ENCODE measurements around the gene PFDN5.
"Not testable (repeated sequence)": the region's sequence is repeated elsewhere in the genome, so short reads cannot be mapped to it uniquely, and the experiment has no call there.

PFDN5 gene

DNA sequence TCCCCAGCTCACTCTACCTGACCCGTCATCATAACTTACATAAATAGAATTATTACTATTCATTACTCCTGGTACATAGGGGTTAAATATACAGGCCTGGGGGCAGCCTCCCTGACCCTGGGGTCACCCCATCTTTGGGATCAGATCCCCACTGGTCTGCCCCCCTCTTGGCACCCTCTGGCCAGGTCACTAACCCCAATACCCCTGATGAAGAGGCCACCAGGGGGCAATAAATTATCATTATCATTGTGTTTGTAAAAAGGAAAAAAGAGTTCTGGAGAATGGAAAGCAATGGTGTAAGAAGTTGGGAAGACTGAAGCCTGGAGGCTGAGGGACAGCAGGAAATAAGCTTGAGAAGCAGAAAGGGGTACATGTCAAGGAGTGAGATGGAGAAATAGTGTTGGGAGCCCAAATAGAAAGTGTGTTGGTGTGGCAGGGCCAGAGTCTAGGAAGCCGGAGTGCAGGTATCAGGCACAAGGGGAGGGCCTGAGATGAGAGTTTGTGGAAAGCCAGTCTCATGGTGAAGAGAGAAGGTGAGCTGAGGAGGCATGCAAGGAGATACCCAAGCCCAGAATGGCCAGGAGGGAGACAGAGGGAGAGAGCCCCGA, 32.2 kb downstream of the PFDN5 start:
- DNase-seq (ENCODE audit: low read depth, low spot score) = no peak
- no peak overlapping the region for H3K4me3 ChIP-seq
- no peak overlapping the region for H3K9ac ChIP-seq (ENCODE audit: insufficient read length)
- H3K9me3 ChIP-seq (ENCODE audit: low read depth, low read length) = no peaks in the 10 kb centered on the region
- no peaks in the 10 kb centered on the region for H3K36me3 ChIP-seq (ENCODE audit: insufficient read depth, low read length)
- no peak overlapping the region for H3K27ac ChIP-seq
- no peak for TF ChIP-seq EZH2 (IDR thresholded peaks at IDR 0.05)
- TF ChIP-seq POLR2AphosphoS5 (IDR thresholded peaks at IDR 0.05; ENCODE audit: borderline replicate concordance, low read depth, low read length) = no peak
- no peak for TF ChIP-seq FOXP2 (optimal IDR thresholded peaks at IDR 0.05; ENCODE audit: control extremely low read depth, extremely low read length, insufficient read depth)

DNA sequence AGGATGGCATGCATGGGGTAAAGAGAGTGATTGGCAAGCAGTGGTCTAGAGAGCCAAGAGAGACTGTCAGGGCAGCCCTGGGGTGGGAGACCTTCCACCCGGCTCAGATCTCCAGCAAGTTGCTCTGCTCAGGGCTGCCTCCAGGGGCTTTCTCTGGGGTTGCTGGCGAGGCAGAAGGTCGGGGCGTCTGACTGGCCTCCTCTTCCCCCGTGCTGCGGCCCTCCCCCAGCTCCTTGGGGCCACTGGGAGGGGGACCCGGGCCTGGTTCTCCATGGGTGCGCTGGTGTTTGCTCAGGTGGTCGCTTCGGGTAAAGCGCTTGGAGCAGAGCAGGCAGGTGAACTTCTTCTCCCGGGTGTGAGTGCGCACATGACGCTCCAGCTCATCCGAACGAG, 32.7 kb downstream of the PFDN5 start:
- Histone ChIP-seq H3K9ac (ENCODE audit: insufficient read length) (no peak overlapping the region), H3K36me3 (ENCODE audit: insufficient read depth, low read length) (no peaks in the 10 kb centered on the region), H3K4me3 (no peak overlapping the region), H3K27ac (no peak overlapping the region), H3K9me3 (ENCODE audit: low read depth, low read length) (no peaks in the 10 kb centered on the region)
- TF ChIP-seq FOXP2 (optimal IDR thresholded peaks at IDR 0.05; ENCODE audit: control extremely low read depth, extremely low read length, insufficient read depth) (no peak), EZH2 (IDR thresholded peaks at IDR 0.05) (no peak), POLR2AphosphoS5 (IDR thresholded peaks at IDR 0.05; ENCODE audit: borderline replicate concordance, low read depth, low read length) (no peak)
- DNase-seq (ENCODE audit: low read depth, low spot score) = no peak

DNA sequence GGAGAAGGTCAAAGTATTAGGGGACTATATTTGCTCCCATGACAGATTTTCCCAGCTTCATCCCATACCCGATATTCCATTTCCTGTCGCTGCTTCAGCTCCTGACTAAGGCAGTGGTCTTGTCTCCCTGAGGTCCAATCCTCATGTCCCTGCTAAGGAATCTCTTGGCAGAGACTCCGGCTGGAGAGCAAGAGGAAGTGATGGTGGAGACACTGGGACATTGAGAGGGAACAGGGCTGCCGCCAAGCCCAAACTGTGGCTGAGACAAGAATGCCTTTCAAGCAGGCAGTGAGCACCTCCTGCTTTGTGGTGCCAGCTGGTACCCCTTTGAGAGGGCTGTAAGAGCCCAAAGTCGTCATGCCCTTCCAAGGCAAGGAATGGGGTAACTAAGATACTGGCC, 35.3 kb downstream of the PFDN5 start:
- Histone ChIP-seq H3K36me3 (ENCODE audit: insufficient read depth, low read length) (no peaks in the 10 kb centered on the region), H3K4me3 (no peak overlapping the region), H3K27ac (no peak overlapping the region), H3K9ac (ENCODE audit: insufficient read length) (no peak overlapping the region), H3K9me3 (ENCODE audit: low read depth, low read length) (no peaks in the 10 kb centered on the region)
- TF ChIP-seq EZH2 (IDR thresholded peaks at IDR 0.05) (no peak), FOXP2 (optimal IDR thresholded peaks at IDR 0.05; ENCODE audit: control extremely low read depth, extremely low read length, insufficient read depth) (no peak), POLR2AphosphoS5 (IDR thresholded peaks at IDR 0.05; ENCODE audit: borderline replicate concordance, low read depth, low read length) (no peak)
- DNase-seq (ENCODE audit: low read depth, low spot score) = no peak

DNA sequence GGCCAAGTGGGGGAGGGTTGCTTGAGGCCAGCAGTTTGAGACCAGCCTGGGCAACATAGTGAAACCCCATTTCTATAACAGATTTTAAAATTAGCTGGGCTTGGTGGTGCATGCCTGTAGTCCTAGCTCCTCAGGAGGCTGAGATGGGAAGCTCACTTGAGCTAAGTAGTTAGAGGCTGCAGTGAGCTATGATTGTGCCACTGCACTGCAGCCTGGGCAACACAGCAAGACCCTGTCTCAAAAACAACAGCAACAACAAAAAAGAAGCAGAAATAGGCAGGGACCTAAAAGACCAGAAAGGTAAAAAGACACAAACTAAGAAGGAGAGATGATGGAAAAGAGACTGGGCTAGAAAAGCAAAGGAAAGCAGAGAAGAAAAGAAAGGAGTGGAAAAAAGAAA, 37.0 kb downstream of the PFDN5 start:
- H3K9ac ChIP-seq (ENCODE audit: insufficient read length); DNase-seq (ENCODE audit: low read depth, low spot score); H3K27ac ChIP-seq; H3K36me3 ChIP-seq (ENCODE audit: insufficient read depth, low read length); H3K4me3 ChIP-seq; H3K9me3 ChIP-seq (ENCODE audit: low read depth, low read length): not testable (repeated sequence)

DNA sequence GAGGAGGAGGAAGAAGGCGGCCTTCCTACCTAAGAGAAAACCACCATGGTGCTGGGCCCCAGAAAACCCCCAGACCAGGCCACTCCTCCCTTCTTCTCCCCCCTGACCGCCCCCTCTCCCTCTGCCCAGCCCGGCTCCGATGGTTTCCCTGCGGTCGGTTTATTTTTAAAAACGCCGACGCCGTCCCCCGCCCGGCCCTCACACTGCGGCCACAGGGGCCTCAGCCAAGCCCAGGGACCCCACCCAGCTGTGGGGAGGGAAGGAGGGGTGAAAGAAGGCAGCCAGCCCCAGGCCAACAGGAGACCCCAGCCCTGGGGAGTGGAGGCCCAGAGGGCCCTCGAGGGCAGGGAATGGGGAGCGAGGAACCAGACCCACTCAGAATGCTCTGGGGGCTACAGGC, 37.4 kb downstream of the PFDN5 start:
- DNase-seq (ENCODE audit: low read depth, low spot score) = no peak
- no peak overlapping the region for H3K4me3 ChIP-seq
- no peaks in the 10 kb centered on the region for H3K9me3 ChIP-seq (ENCODE audit: low read depth, low read length)
- H3K36me3 ChIP-seq (ENCODE audit: insufficient read depth, low read length) = no peaks in the 10 kb centered on the region
- TF ChIP-seq EZH2 (IDR thresholded peaks at IDR 0.05) (no peak), FOXP2 (optimal IDR thresholded peaks at IDR 0.05; ENCODE audit: control extremely low read depth, extremely low read length, insufficient read depth) (no peak), POLR2AphosphoS5 (IDR thresholded peaks at IDR 0.05; ENCODE audit: borderline replicate concordance, low read depth, low read length) (no peak)
- H3K27ac ChIP-seq = no peak overlapping the region
- no peak overlapping the region for H3K9ac ChIP-seq (ENCODE audit: insufficient read length)

DNA sequence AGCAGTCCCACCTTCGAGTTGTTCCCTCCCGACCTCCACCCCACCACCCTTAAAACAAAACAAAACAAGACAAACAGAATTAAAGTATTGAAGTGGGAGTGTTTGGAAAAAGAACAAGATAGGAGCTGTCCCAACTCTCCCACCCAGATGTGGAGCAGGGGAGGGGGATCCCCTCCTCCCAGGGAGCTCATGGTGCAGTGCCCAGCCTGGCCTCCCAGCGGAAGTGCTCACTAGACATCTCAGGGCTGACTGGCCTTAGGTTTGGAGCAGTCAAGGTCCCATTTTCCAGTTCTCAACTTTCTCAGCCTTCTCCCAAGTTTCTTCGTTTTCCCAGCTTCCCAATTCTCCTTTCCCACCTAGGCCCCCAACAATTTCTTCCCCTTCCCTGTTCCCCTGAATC, 37.9 kb downstream of the PFDN5 start:
- no peak for DNase-seq (ENCODE audit: low read depth, low spot score)
- Histone ChIP-seq H3K9me3 (ENCODE audit: low read depth, low read length) (no peaks in the 10 kb centered on the region), H3K9ac (ENCODE audit: insufficient read length) (no peak overlapping the region), H3K36me3 (ENCODE audit: insufficient read depth, low read length) (no peaks in the 10 kb centered on the region), H3K4me3 (no peak overlapping the region), H3K27ac (no peak overlapping the region)
- no peak for TF ChIP-seq POLR2AphosphoS5 (IDR thresholded peaks at IDR 0.05; ENCODE audit: borderline replicate concordance, low read depth, low read length)

DNA sequence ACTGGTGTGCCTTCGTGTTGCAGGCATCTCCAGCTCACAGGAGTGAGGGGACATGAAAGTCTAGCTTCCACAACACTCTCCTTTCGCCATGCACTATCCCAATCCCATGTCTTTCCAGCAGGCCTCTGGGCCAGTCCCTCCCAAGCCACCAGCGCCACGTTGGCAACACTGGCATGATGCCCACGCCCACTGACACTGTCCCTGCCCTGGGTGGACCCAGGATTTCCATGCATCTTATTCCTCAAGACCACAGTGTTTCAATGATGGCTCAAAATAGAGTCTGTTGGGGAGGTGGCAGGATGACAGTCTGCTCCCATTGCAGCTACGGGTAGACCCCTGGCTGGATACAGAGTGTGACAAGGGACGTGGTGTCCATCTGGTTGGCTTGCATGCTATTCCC, 38.5 kb downstream of the PFDN5 start:
- no peaks in the 10 kb centered on the region for H3K9me3 ChIP-seq (ENCODE audit: low read depth, low read length)
- H3K9ac ChIP-seq (ENCODE audit: insufficient read length) = no peak overlapping the region
- no peak for TF ChIP-seq FOXP2 (optimal IDR thresholded peaks at IDR 0.05; ENCODE audit: control extremely low read depth, extremely low read length, insufficient read depth)
- TF ChIP-seq POLR2AphosphoS5 (IDR thresholded peaks at IDR 0.05; ENCODE audit: borderline replicate concordance, low read depth, low read length) = no peak
- TF ChIP-seq EZH2 (IDR thresholded peaks at IDR 0.05) = no peak
- DNase-seq (ENCODE audit: low read depth, low spot score) = no peak
- H3K4me3 ChIP-seq = no peak overlapping the region
- H3K27ac ChIP-seq = no peak overlapping the region
- no peaks in the 10 kb centered on the region for H3K36me3 ChIP-seq (ENCODE audit: insufficient read depth, low read length)

DNA sequence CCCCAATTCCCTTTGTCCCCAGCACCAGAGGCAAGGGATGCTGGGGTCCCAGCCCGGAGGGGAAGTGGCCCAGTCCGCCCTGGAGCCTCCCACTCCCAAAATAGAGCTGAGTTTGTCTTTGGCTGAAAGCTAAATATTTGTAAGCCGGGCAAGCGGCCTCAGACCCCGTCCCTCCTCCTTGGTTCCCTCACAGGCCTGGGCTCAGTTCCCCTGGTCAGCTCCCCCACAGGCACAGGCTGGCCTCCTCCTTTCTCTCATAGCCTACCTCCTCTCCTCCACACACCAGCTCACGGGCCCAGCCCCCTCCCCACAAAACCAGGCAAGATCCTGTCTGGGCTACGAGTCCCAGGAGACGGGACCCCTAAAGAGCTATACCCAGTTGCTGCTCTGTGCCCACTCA, 39.5 kb downstream of the PFDN5 start:
- no peak for TF ChIP-seq EZH2 (IDR thresholded peaks at IDR 0.05)
- TF ChIP-seq FOXP2 (optimal IDR thresholded peaks at IDR 0.05; ENCODE audit: control extremely low read depth, extremely low read length, insufficient read depth) = no peak
- no peak for TF ChIP-seq POLR2AphosphoS5 (IDR thresholded peaks at IDR 0.05; ENCODE audit: borderline replicate concordance, low read depth, low read length)
- Histone ChIP-seq H3K9ac (ENCODE audit: insufficient read length) (no peak overlapping the region), H3K27ac (no peak overlapping the region), H3K36me3 (ENCODE audit: insufficient read depth, low read length) (no peaks in the 10 kb centered on the region), H3K4me3 (no peak overlapping the region), H3K9me3 (ENCODE audit: low read depth, low read length) (no peaks in the 10 kb centered on the region)
- no peak for DNase-seq (ENCODE audit: low read depth, low spot score)

DNA sequence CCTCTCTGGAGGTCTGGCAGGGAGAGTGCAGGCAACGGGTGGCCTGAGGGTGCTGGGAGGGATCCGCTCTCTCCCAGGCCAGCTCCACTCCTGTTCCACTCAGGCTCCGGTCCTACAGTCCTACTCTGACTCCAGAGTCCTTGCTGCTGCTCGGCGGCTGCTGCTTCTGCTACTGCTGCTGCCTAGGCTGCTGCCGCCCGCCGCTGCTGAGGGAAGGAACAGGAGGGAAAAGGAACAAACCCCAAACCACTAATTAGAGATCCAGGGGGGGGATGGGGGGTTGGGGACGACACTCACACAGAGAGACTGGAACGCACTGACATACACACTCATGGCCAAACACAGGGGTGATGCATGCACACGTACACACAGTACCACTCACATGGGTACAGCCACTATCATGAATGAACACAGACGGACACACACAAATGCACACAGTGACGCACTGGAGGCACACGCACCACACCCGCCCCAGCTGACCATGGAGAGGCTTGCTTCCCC, 40.9 kb downstream of the PFDN5 start, which contains the start of gene SP7:
Gene SP7 (minus strand): TSS at position 174 of the 501 bp plus-strand sequence. CDS start 708 bp downstream, outside the sequence.
- Histone ChIP-seq H3K9ac (ENCODE audit: insufficient read length) (no peak within 1 kb of the TSS), H3K9me3 (ENCODE audit: low read depth, low read length) (no peaks in the 10 kb centered on the region), H3K4me3 (no peak within 1 kb of the TSS), H3K36me3 (ENCODE audit: insufficient read depth, low read length) (no peaks in the 10 kb centered on the region), H3K27ac (no peak within 1 kb of the TSS)
- no peak for DNase-seq (ENCODE audit: low read depth, low spot score)
- TF ChIP-seq FOXP2 (optimal IDR thresholded peaks at IDR 0.05; ENCODE audit: control extremely low read depth, extremely low read length, insufficient read depth) = no peak
- TF ChIP-seq EZH2 (IDR thresholded peaks at IDR 0.05) = no peak
